Keratinocyte (primary cell): Measurements from ENCODE around the gene FOS. TPM values are rescaled to one million over a fixed set of nuclear protein-coding genes. Genes with fewer than 3 reads are reported as not detected.

Source experiments
- DNase-seq: peaks from one replicate; pipeline ENCODE4 v3.0.0-alpha.2; 2011; ENCODE audit warnings: low read depth, missing footprints, low spot score
- FAIRE-seq: peaks from 2 replicates; lab custom pipeline; 2011; peaks lifted over from hg19 to GRCh38; lab: Jason Lieb, UNC
- H2AFZ ChIP-seq: 2 replicates; pipeline ENCODE4 v1.6.0; 2012; ENCODE audit warnings: low read length, control low read depth, inconsistent platforms; ENCODE audit not compliant: control insufficient read depth
- H3K27ac ChIP-seq: 2 replicates; pipeline ENCODE4 v1.5.1; 2011; ENCODE audit warnings: low read length; ENCODE audit not compliant: control insufficient read depth, insufficient read depth
- H3K27me3 ChIP-seq: 3 replicates; pipeline ENCODE4 v1.6.0; 2011; ENCODE audit warnings: low read length; ENCODE audit not compliant: control insufficient read depth, insufficient read depth; ENCODE audit errors: extremely low read depth
- H3K36me3 ChIP-seq, 2 experiments: 2 replicates in 1 of 2; 3 replicates in 1 of 2; pipeline ENCODE4 v1.5.1; 2011; ENCODE audit warnings: low read length in 2 of 2, mild to moderate bottlenecking in 1 of 2; ENCODE audit not compliant: control insufficient read depth in 2 of 2, insufficient read depth in 2 of 2; ENCODE audit errors: extremely low read depth in 1 of 2
- H3K4me1 ChIP-seq: 3 replicates; pipeline ENCODE4 v1.5.1; 2011; ENCODE audit warnings: low read length; ENCODE audit not compliant: control insufficient read depth, insufficient read depth; ENCODE audit errors: extremely low read depth
- H3K4me2 ChIP-seq: 3 replicates; pipeline ENCODE4 v1.6.0; 2011; ENCODE audit warnings: low read depth, low read length; ENCODE audit not compliant: control insufficient read depth, insufficient read depth; ENCODE audit errors: extremely low read depth
- H3K4me3 ChIP-seq, 3 experiments: fragments of 200-600 bp in 1 of 3; sonication (generic) in 1 of 3; 2 replicates in 2 of 3; 3 replicates in 1 of 3; pipeline ENCODE4 v1.5.1; 2011 to 2016; ENCODE audit warnings: low read length in 3 of 3, mild to moderate bottlenecking in 3 of 3, control low read depth in 2 of 3, inconsistent platforms in 1 of 3, low read depth in 1 of 3, mixed read lengths in 1 of 3, mixed run types in 1 of 3, moderate library complexity in 1 of 3; ENCODE audit not compliant: control insufficient read depth in 2 of 3, insufficient read depth in 2 of 3; ENCODE audit errors: extremely low read depth in 1 of 3
- H3K79me2 ChIP-seq: 2 replicates; pipeline ENCODE4 v1.6.0; 2012; ENCODE audit warnings: low read length; ENCODE audit not compliant: control insufficient read depth, insufficient read depth
- H3K9ac ChIP-seq: 3 replicates; pipeline ENCODE4 v1.6.0; 2011; ENCODE audit warnings: low read length; ENCODE audit not compliant: control insufficient read depth, insufficient read depth; ENCODE audit errors: extremely low read depth
- H3K9me1 ChIP-seq: 3 replicates; pipeline ENCODE4 v1.6.0; 2011; ENCODE audit warnings: low read length; ENCODE audit not compliant: control insufficient read depth, insufficient read depth; ENCODE audit errors: extremely low read depth
- H3K9me3 ChIP-seq: 2 replicates; pipeline ENCODE4 v1.5.1; 2012; ENCODE audit warnings: low read depth, low read length; ENCODE audit not compliant: control insufficient read depth
- H4K20me1 ChIP-seq: 3 replicates; pipeline ENCODE4 v1.6.0; 2011; ENCODE audit warnings: low read length; ENCODE audit not compliant: control insufficient read depth, insufficient read depth; ENCODE audit errors: extremely low read depth
- EZH2 ChIP-seq: IDR thresholded peaks from one replicate; pipeline ENCODE4 v1.6.1; 2012; ENCODE audit warnings: inconsistent platforms, mild to moderate bottlenecking, low read length, moderate library complexity
- dilution Hi-C: fragments of 300-500 bp; cut with MboI; formaldehyde crosslinking; loops from one replicate; pipeline ENCODE4 v1.7.0; 2020; ENCODE audit warnings: low sequenced_read_pairs; ENCODE audit not compliant: extremely low pct_ligation_motif_present
- polyA plus RNA-seq, 5 experiments: library from polyadenylated mRNA; depleted of rRNA in 3 of 5; stranded (reverse) in 3 of 5; stranded (forward) in 1 of 5; unstranded in 1 of 5; fragments of >200 nt; gene quantifications; 1 replicate in 1 of 5; 2 replicates in 3 of 5; 3 replicates in 1 of 5; pipeline versions ENCODE4 v1.2.1 to v1.2.3, GENCODE V29; 2011 to 2012; ENCODE audit warnings: missing spikeins in 2 of 5, low read depth in 1 of 5, low replicate concordance in 1 of 5
- TF ChIP-seq, protein P1 (sequence below), 3 experiments: IDR thresholded peaks in 1 of 3; conservative IDR thresholded peaks in 1 of 3; optimal IDR thresholded peaks in 1 of 3; 2 replicates in 2 of 3; 3 replicates in 1 of 3; pipeline versions ENCODE3 to v1.5.1; 2011; ENCODE audit warnings: low read length in 3 of 3, mild to moderate bottlenecking in 3 of 3, moderate library complexity in 2 of 3, control low read depth in 1 of 3, inconsistent platforms in 1 of 3; ENCODE audit not compliant: insufficient read depth in 2 of 3; ENCODE audit errors: extremely low read depth in 1 of 3

The FOS gene
- polyA plus RNA-seq, 1 donor (not counting 4 experiments of a cell fraction or from before 2014, with no cell fraction given) = 121 TPM

GRCh38 chr14:75242546-75243273 lies 35.9 kb upstream of the FOS start:
- Histone ChIP-seq H3K36me3 (no peaks in the 10 kb centered on the region), H3K4me3 (no peak overlapping the region), H3K27ac (peak overlapping the region; percentile 45), H3K4me2 (peak overlapping the region; percentile 27), H3K9me3 (no peaks in the 10 kb centered on the region), H3K79me2 (no peaks in the 10 kb centered on the region), H3K9ac (peak overlapping the region; percentile 11), H3K9me1 (no peaks in the 10 kb centered on the region), H3K27me3 (no peaks in the 10 kb centered on the region), H3K4me1 (peaks cover 29% of the 10 kb centered on the region), H4K20me1 (no peaks in the 10 kb centered on the region), H2AFZ (peak overlapping the region; percentile 39)
- DNase-seq (no peak), FAIRE-seq (peak; percentile 93)
- dilution Hi-C loops = no loop called here
- TF ChIP-seq, protein P1, sequence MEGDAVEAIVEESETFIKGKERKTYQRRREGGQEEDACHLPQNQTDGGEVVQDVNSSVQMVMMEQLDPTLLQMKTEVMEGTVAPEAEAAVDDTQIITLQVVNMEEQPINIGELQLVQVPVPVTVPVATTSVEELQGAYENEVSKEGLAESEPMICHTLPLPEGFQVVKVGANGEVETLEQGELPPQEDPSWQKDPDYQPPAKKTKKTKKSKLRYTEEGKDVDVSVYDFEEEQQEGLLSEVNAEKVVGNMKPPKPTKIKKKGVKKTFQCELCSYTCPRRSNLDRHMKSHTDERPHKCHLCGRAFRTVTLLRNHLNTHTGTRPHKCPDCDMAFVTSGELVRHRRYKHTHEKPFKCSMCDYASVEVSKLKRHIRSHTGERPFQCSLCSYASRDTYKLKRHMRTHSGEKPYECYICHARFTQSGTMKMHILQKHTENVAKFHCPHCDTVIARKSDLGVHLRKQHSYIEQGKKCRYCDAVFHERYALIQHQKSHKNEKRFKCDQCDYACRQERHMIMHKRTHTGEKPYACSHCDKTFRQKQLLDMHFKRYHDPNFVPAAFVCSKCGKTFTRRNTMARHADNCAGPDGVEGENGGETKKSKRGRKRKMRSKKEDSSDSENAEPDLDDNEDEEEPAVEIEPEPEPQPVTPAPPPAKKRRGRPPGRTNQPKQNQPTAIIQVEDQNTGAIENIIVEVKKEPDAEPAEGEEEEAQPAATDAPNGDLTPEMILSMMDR (optimal IDR thresholded peaks at IDR 0.05 in 1 of 3, IDR thresholded peaks at IDR 0.05 in 1 of 3, conservative IDR thresholded peaks at IDR 0.05 in 1 of 3; ENCODE audit: extremely low read depth in 1 of 3, insufficient read depth in 2 of 3, low read length in 3 of 3) = no peak

GRCh38 chr14:75244121-75244520 lies 34.5 kb upstream of the FOS start:
- Histone ChIP-seq H3K27ac (no peak overlapping the region), H3K9me3 (no peaks in the 10 kb centered on the region), H3K4me2 (no peak overlapping the region), H3K9ac (no peak overlapping the region), H3K4me3 (no peak overlapping the region), H3K4me1 (peaks cover 17% of the 10 kb centered on the region), H3K27me3 (no peaks in the 10 kb centered on the region), H4K20me1 (no peaks in the 10 kb centered on the region), H3K9me1 (no peaks in the 10 kb centered on the region), H3K79me2 (no peaks in the 10 kb centered on the region), H3K36me3 (no peaks in the 10 kb centered on the region), H2AFZ (no peak overlapping the region)
- dilution Hi-C loops = no loop called here
- FAIRE-seq (no peak), DNase-seq (no peak)
- no peak for TF ChIP-seq EZH2
- TF ChIP-seq, protein P1 (optimal IDR thresholded peaks at IDR 0.05 in 1 of 3, IDR thresholded peaks at IDR 0.05 in 1 of 3, conservative IDR thresholded peaks at IDR 0.05 in 1 of 3; ENCODE audit: extremely low read depth in 1 of 3, insufficient read depth in 2 of 3, low read length in 3 of 3) = no peak
